Activated naive CD4-positive, alpha-beta T cell treated with anti-CD3 and anti-CD28 coated beads, Interleukin-2, amount 50 U/mL, for 24 hours (primary cell): ENCODE results near the gene CIROP.

Source experiments
- H3K27ac Mint-ChIP-seq: one replicate; pipeline ENCODE4 v1.8.0; 2021; ENCODE audit warnings: mild to moderate bottlenecking, mixed read lengths
- H3K27me3 Mint-ChIP-seq: one replicate; pipeline ENCODE4 v1.8.0; 2021; ENCODE audit warnings: mixed read lengths
- H3K36me3 Mint-ChIP-seq: one replicate; pipeline ENCODE4 v1.8.0; 2021; ENCODE audit warnings: mixed read lengths
- H3K4me1 Mint-ChIP-seq: one replicate; pipeline ENCODE4 v1.8.0; 2021; ENCODE audit warnings: mixed read lengths
- H3K4me3 Mint-ChIP-seq: one replicate; pipeline ENCODE4 v1.8.0; 2021; ENCODE audit warnings: mild to moderate bottlenecking, mixed read lengths
- H3K9me3 Mint-ChIP-seq: one replicate; pipeline ENCODE4 v1.8.0; 2021; ENCODE audit warnings: mixed read lengths

CIROP gene

GRCh38 chr14:23137813-23138535 lies 33.2 kb upstream of the CIROP start:
- no peaks in the 10 kb centered on the region for H3K36me3 Mint-ChIP-seq
- H3K4me1 Mint-ChIP-seq = no peaks in the 10 kb centered on the region
- no peak overlapping the region for H3K4me3 Mint-ChIP-seq
- H3K27me3 Mint-ChIP-seq = no peaks in the 10 kb centered on the region
- no peaks in the 10 kb centered on the region for H3K9me3 Mint-ChIP-seq
- no peak overlapping the region for H3K27ac Mint-ChIP-seq

GRCh38 chr14:23137192-23137812 lies 32.5 kb upstream of the CIROP start:
- Mint-ChIP-seq H3K9me3 (no peaks in the 10 kb centered on the region), H3K27ac (no peak overlapping the region), H3K27me3 (no peaks in the 10 kb centered on the region), H3K36me3 (no peaks in the 10 kb centered on the region), H3K4me3 (no peak overlapping the region), H3K4me1 (no peaks in the 10 kb centered on the region)

- no peaks in the 10 kb centered on the region for H3K27me3 Mint-ChIP-seq
- H3K27ac Mint-ChIP-seq = no peak overlapping the region
- H3K4me3 Mint-ChIP-seq = no peak overlapping the region
- no peaks in the 10 kb centered on the region for H3K4me1 Mint-ChIP-seq
- no peaks in the 10 kb centered on the region for H3K36me3 Mint-ChIP-seq
- H3K9me3 Mint-ChIP-seq = no peaks in the 10 kb centered on the region
These were observed 31.9 kb upstream of the CIROP start for GRCh38 chr14:23136566-23137133.

- Mint-ChIP-seq H3K27me3 (no peaks in the 10 kb centered on the region), H3K4me1 (no peaks in the 10 kb centered on the region), H3K4me3 (no peak overlapping the region), H3K27ac (no peak overlapping the region), H3K36me3 (peaks cover 2% of the 10 kb centered on the region), H3K9me3 (no peaks in the 10 kb centered on the region)
These were observed 28.2 kb upstream of the CIROP start for GRCh38 chr14:23132970-23133369.

- Mint-ChIP-seq H3K4me1 (no peaks in the 10 kb centered on the region), H3K9me3 (no peaks in the 10 kb centered on the region), H3K4me3 (no peak overlapping the region), H3K36me3 (peaks cover 2% of the 10 kb centered on the region), H3K27me3 (no peaks in the 10 kb centered on the region), H3K27ac (no peak overlapping the region)
These were observed 26.7 kb upstream of the CIROP start for GRCh38 chr14:23131482-23131881.

- H3K27ac Mint-ChIP-seq = no peak overlapping the region
- H3K9me3 Mint-ChIP-seq = no peaks in the 10 kb centered on the region
- H3K36me3 Mint-ChIP-seq = peaks cover 2% of the 10 kb centered on the region
- H3K27me3 Mint-ChIP-seq = no peaks in the 10 kb centered on the region
- H3K4me1 Mint-ChIP-seq = no peaks in the 10 kb centered on the region
- H3K4me3 Mint-ChIP-seq = no peak overlapping the region
These were observed 26.1 kb upstream of the CIROP start for GRCh38 chr14:23130871-23131270.

- peaks cover 2% of the 10 kb centered on the region for H3K36me3 Mint-ChIP-seq
- no peak overlapping the region for H3K27ac Mint-ChIP-seq
- no peaks in the 10 kb centered on the region for H3K4me1 Mint-ChIP-seq
- no peak overlapping the region for H3K4me3 Mint-ChIP-seq
- H3K9me3 Mint-ChIP-seq = no peaks in the 10 kb centered on the region
- H3K27me3 Mint-ChIP-seq = no peaks in the 10 kb centered on the region
These were observed 25.0 kb upstream of the CIROP start for GRCh38 chr14:23129759-23130316.

- no peaks in the 10 kb centered on the region for H3K27me3 Mint-ChIP-seq
- peak overlapping the region; percentile 5 for H3K27ac Mint-ChIP-seq
- no peaks in the 10 kb centered on the region for H3K4me1 Mint-ChIP-seq
- H3K4me3 Mint-ChIP-seq = no peak overlapping the region
- H3K9me3 Mint-ChIP-seq = no peaks in the 10 kb centered on the region
- H3K36me3 Mint-ChIP-seq = peaks cover 2% of the 10 kb centered on the region
These were observed 24.4 kb upstream of the CIROP start for GRCh38 chr14:23128969-23129758.

GRCh38 chr14:23127861-23128260 lies 23.1 kb upstream of the CIROP start:
- Mint-ChIP-seq H3K36me3 (peaks cover 2% of the 10 kb centered on the region), H3K4me1 (no peaks in the 10 kb centered on the region), H3K4me3 (no peak overlapping the region), H3K9me3 (no peaks in the 10 kb centered on the region), H3K27me3 (no peaks in the 10 kb centered on the region), H3K27ac (no peak overlapping the region)

GRCh38 chr14:23126548-23127278 lies 21.9 kb upstream of the CIROP start:
- Mint-ChIP-seq H3K9me3 (no peaks in the 10 kb centered on the region), H3K27me3 (no peaks in the 10 kb centered on the region), H3K27ac (no peak overlapping the region), H3K4me1 (peaks cover 5% of the 10 kb centered on the region), H3K4me3 (no peak overlapping the region), H3K36me3 (peaks cover 2% of the 10 kb centered on the region)

GRCh38 chr14:23125933-23126524 lies 21.2 kb upstream of the CIROP start:
- Mint-ChIP-seq H3K27me3 (no peaks in the 10 kb centered on the region), H3K9me3 (no peaks in the 10 kb centered on the region), H3K36me3 (peaks cover 2% of the 10 kb centered on the region), H3K4me1 (peaks cover 12% of the 10 kb centered on the region), H3K4me3 (no peak overlapping the region), H3K27ac (peak overlapping the region; percentile 57)

GRCh38 chr14:23125011-23125410 lies 20.2 kb upstream of the CIROP start:
- H3K4me1 Mint-ChIP-seq = peaks cover 22% of the 10 kb centered on the region
- no peak overlapping the region for H3K4me3 Mint-ChIP-seq
- H3K9me3 Mint-ChIP-seq = no peaks in the 10 kb centered on the region
- H3K27me3 Mint-ChIP-seq = no peaks in the 10 kb centered on the region
- H3K27ac Mint-ChIP-seq = no peak overlapping the region
- H3K36me3 Mint-ChIP-seq = peaks cover 2% of the 10 kb centered on the region

GRCh38 chr14:23124337-23124954 lies 19.7 kb upstream of the CIROP start:
- H3K36me3 Mint-ChIP-seq = peaks cover 2% of the 10 kb centered on the region
- H3K27me3 Mint-ChIP-seq = no peaks in the 10 kb centered on the region
- H3K4me3 Mint-ChIP-seq = no peak overlapping the region
- peaks cover 28% of the 10 kb centered on the region for H3K4me1 Mint-ChIP-seq
- no peaks in the 10 kb centered on the region for H3K9me3 Mint-ChIP-seq
- H3K27ac Mint-ChIP-seq = peak overlapping the region; percentile 75

GRCh38 chr14:23123419-23123818 lies 18.6 kb upstream of the CIROP start:
- no peaks in the 10 kb centered on the region for H3K27me3 Mint-ChIP-seq
- peaks cover 38% of the 10 kb centered on the region for H3K4me1 Mint-ChIP-seq
- H3K36me3 Mint-ChIP-seq = no peaks in the 10 kb centered on the region
- H3K9me3 Mint-ChIP-seq = no peaks in the 10 kb centered on the region
- H3K4me3 Mint-ChIP-seq = no peak overlapping the region
- H3K27ac Mint-ChIP-seq = no peak overlapping the region
